GM21515 (cell line): ENCODE results near the gene CFAP99.

Experiments
- ATAC-seq: cut with Tn5 transposase; IDR thresholded peaks from one replicate; pipeline ENCODE4 v1.9.1; 2021; ENCODE audit not compliant: unreplicated experiment

CFAP99 gene

GRCh38 chr4:2411786-2412510, 6.8 kb upstream of the CFAP99 start:
- ATAC-seq = no peak

GRCh38 chr4:2412534-2412884, 6.2 kb upstream of the CFAP99 start:
- no peak for ATAC-seq

- no peak for ATAC-seq
Measured at GRCh38 chr4:2412885-2413716, 5.7 kb upstream of the CFAP99 start.

- ATAC-seq = no peak
Measured at GRCh38 chr4:2413821-2414610, 4.7 kb upstream of the CFAP99 start.

- no peak for ATAC-seq
Measured at GRCh38 chr4:2415213-2415612, 3.5 kb upstream of the CFAP99 start.

- ATAC-seq = no peak
Measured at GRCh38 chr4:2415881-2416563, 2.7 kb upstream of the CFAP99 start.

- no peak for ATAC-seq
Measured at GRCh38 chr4:2416564-2417225, 2.1 kb upstream of the CFAP99 start.

- no peak for ATAC-seq
Measured at GRCh38 chr4:2417226-2417764, 1.5 kb upstream of the CFAP99 start.

GRCh38 chr4:2417765-2418649, 748 bp upstream of the CFAP99 start, which contains the start of gene ZFYVE28:
Gene ZFYVE28, minus strand, starts transcription at chr4:2418645. Its CDS starts 322 bp downstream, at chr4:2418323.
- ATAC-seq = no peak

GRCh38 chr4:2419814-2420213, 1.1 kb downstream of the CFAP99 start:
- ATAC-seq = no peak

- ATAC-seq = no peak
Measured at GRCh38 chr4:2421928-2422327, 3.2 kb downstream of the CFAP99 start.

GRCh38 chr4:2423066-2423465, 4.3 kb downstream of the CFAP99 start:
- no peak for ATAC-seq

- no peak for ATAC-seq
Measured at GRCh38 chr4:2423695-2424094, 4.9 kb downstream of the CFAP99 start.

GRCh38 chr4:2424581-2424980, 5.8 kb downstream of the CFAP99 start:
- no peak for ATAC-seq

GRCh38 chr4:2425386-2426068, 6.8 kb downstream of the CFAP99 start:
- no peak for ATAC-seq

- ATAC-seq = no peak
Measured at GRCh38 chr4:2426069-2426397, 7.3 kb downstream of the CFAP99 start.

- ATAC-seq = no peak
Measured at GRCh38 chr4:2426711-2427275, 8.0 kb downstream of the CFAP99 start.
